AG04450 (cell line): Measurements from ENCODE around the gene RANBP3. TPM values are rescaled to one million over a fixed set of nuclear protein-coding genes. Genes with fewer than 3 reads are reported as not detected.

Source experiments
- CTCF ChIA-PET: fragments of 300-600, 350-600 bp; formaldehyde crosslinking; extraction: SDS; loops from one replicate; lab custom pipeline; 2022; ENCODE audit warnings: antibody characterized with exemption, inconsistent platforms; lab: Charles Lee
- POLR2A ChIA-PET: fragments of 350-600 bp; formaldehyde crosslinking; extraction: SDS; loops from one replicate; lab custom pipeline; 2021; ENCODE audit warnings: antibody characterized with exemption, inconsistent platforms; lab: Yijun Ruan, JAX
- DNase-seq: peaks from one replicate; pipeline ENCODE4 v3.0.0-alpha.2; 2011; ENCODE audit warnings: low read depth, low spot score
- H3K27ac ChIP-seq: one replicate; pipeline ENCODE4 v1.5.1; 2012; ENCODE audit warnings: low read depth, low read length, control low read depth
- H3K27me3 ChIP-seq: one replicate; pipeline ENCODE4 v1.6.0; 2012; ENCODE audit warnings: low read length; ENCODE audit not compliant: control insufficient read depth, insufficient read depth
- H3K4me3 ChIP-seq: 2 replicates; pipeline ENCODE4 v1.5.1; 2011; ENCODE audit warnings: mild to moderate bottlenecking, low read depth, low read length, control low read depth
- H3K9me3 ChIP-seq: 2 replicates; pipeline ENCODE4 v1.5.1; 2012; ENCODE audit warnings: low read length; ENCODE audit not compliant: control insufficient read depth, insufficient read depth
- CTCF ChIP-seq: IDR thresholded peaks from 2 replicates; pipeline ENCODE4 v1.5.1; 2011; ENCODE audit warnings: low read depth, low read length, control low read depth, inconsistent platforms
- polyA plus RNA-seq: library from polyadenylated mRNA; depleted of rRNA; stranded (reverse); fragments of >200 nt; gene quantifications from 2 replicates; pipeline ENCODE4 v1.2.3, GENCODE V29; 2011

RANBP3 gene
- polyA plus RNA-seq, 1 experiment, result 62.6 TPM

GRCh38 chr19:5992756-5993155 lies 14.8 kb upstream of the RANBP3 start:
- no peak for DNase-seq
- no peak for TF ChIP-seq CTCF
- ChIA-PET POLR2A (interaction anchor here (0.6 kb wide), 1 partner anchor 87 kb away, joined by 4 read pairs; no protein-coding TSS in a partner anchor), CTCF (interaction anchor here (1.1 kb wide), 1 partner anchor 29 kb away, joined by 3 read pairs; no protein-coding TSS in a partner anchor)
- Histone ChIP-seq H3K9me3 (peaks cover 6% of the 10 kb centered on the region), H3K27me3 (no peaks in the 10 kb centered on the region), H3K27ac (no peak overlapping the region), H3K4me3 (no peak overlapping the region)

GRCh38 chr19:5991244-5991838 lies 13.4 kb upstream of the RANBP3 start:
- ChIA-PET POLR2A (no interaction called here), CTCF (interaction anchor here (0.7 to 1.7 kb wide), 3 partner anchors 31 to 892 kb away, joined by 5 to 10 read pairs (median 5); no protein-coding TSS in a partner anchor)
- Histone ChIP-seq H3K27ac (no peak overlapping the region), H3K27me3 (no peaks in the 10 kb centered on the region), H3K4me3 (no peak overlapping the region), H3K9me3 (peaks cover 6% of the 10 kb centered on the region)
- TF ChIP-seq CTCF, result no peak
- no peak for DNase-seq

GRCh38 chr19:5990289-5990797 lies 12.4 kb upstream of the RANBP3 start:
- H3K27me3 ChIP-seq, result no peaks in the 10 kb centered on the region
- peaks cover 6% of the 10 kb centered on the region for H3K9me3 ChIP-seq
- CTCF ChIA-PET, result interaction anchor here (0.7 to 1.7 kb wide), 3 partner anchors 12 to 550 kb away, joined by 4 to 10 read pairs (median 5); no protein-coding TSS in a partner anchor
- DNase-seq, result no peak
- H3K4me3 ChIP-seq, result no peak overlapping the region
- no peak for TF ChIP-seq CTCF
- H3K27ac ChIP-seq, result no peak overlapping the region
- POLR2A ChIA-PET, result no interaction called here

GRCh38 chr19:5989388-5990074 lies 11.6 kb upstream of the RANBP3 start:
- ChIA-PET POLR2A (no interaction called here), CTCF (interaction anchor here (0.5 to 6.1 kb wide), 6 partner anchors 11 to 363 kb away, joined by 3 to 55 read pairs (median 8); no protein-coding TSS in a partner anchor)
- Histone ChIP-seq H3K9me3 (peaks cover 6% of the 10 kb centered on the region), H3K27ac (no peak overlapping the region), H3K27me3 (no peaks in the 10 kb centered on the region), H3K4me3 (no peak overlapping the region)
- no peak for DNase-seq
- no peak for TF ChIP-seq CTCF
